PC-3 (cell line): ENCODE data around the gene FARP1.

ENCODE experiments used
- EZH2 ChIP-seq: fragments of 300-600 bp; sonication (generic); IDR thresholded peaks from one replicate; pipeline ENCODE4 v1.6.1; 2017; ENCODE audit warnings: antibody characterized with exemption, mild to moderate bottlenecking, low read length; ENCODE audit not compliant: unreplicated experiment
- EZH2phosphoT487 ChIP-seq: fragments of 300-600 bp; sonication (generic); IDR thresholded peaks from 2 replicates; pipeline ENCODE4 v1.6.1; 2018; ENCODE audit warnings: mild to moderate bottlenecking, antibody characterized with exemption, low read length, borderline replicate concordance
- TF ChIP-seq, protein P1 (sequence below): fragments of 300-600 bp; sonication (generic); conservative IDR thresholded peaks from 2 replicates; pipeline ENCODE4 v1.5.1; 2017; ENCODE audit warnings: antibody characterized with exemption, low read depth, mild to moderate bottlenecking, low read length

DNA sequence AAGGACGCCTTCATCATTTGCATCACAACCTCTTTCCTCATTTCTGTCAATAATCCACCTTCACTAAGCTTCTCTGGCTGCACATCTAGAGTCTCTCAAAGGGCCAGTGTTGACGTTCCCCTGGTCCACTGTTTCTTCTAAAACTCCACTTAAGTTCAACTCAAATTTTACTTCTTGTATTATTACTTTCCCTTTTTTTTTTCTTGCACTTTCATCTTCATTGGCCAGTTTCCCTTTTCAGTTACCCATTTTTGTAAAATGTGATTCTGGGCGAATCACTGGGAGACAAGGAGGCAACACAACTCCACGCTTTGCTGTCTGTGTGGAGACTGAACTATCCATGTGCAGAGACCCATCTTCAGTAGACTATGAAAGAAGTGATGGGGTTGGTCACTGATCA lies 162.8 kb downstream of the FARP1 start:
- TF ChIP-seq, protein P1, sequence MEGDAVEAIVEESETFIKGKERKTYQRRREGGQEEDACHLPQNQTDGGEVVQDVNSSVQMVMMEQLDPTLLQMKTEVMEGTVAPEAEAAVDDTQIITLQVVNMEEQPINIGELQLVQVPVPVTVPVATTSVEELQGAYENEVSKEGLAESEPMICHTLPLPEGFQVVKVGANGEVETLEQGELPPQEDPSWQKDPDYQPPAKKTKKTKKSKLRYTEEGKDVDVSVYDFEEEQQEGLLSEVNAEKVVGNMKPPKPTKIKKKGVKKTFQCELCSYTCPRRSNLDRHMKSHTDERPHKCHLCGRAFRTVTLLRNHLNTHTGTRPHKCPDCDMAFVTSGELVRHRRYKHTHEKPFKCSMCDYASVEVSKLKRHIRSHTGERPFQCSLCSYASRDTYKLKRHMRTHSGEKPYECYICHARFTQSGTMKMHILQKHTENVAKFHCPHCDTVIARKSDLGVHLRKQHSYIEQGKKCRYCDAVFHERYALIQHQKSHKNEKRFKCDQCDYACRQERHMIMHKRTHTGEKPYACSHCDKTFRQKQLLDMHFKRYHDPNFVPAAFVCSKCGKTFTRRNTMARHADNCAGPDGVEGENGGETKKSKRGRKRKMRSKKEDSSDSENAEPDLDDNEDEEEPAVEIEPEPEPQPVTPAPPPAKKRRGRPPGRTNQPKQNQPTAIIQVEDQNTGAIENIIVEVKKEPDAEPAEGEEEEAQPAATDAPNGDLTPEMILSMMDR = no peak
- no peak for TF ChIP-seq EZH2
- TF ChIP-seq EZH2phosphoT487 = no peak
